ENCODE data around the gene ASGR2. TPM values are rescaled to one million over a fixed set of nuclear protein-coding genes. Genes with fewer than 3 reads are reported as not detected.

Gene ASGR2
- total RNA-seq, 1 donor from 2014 or later = not detected

DNA sequence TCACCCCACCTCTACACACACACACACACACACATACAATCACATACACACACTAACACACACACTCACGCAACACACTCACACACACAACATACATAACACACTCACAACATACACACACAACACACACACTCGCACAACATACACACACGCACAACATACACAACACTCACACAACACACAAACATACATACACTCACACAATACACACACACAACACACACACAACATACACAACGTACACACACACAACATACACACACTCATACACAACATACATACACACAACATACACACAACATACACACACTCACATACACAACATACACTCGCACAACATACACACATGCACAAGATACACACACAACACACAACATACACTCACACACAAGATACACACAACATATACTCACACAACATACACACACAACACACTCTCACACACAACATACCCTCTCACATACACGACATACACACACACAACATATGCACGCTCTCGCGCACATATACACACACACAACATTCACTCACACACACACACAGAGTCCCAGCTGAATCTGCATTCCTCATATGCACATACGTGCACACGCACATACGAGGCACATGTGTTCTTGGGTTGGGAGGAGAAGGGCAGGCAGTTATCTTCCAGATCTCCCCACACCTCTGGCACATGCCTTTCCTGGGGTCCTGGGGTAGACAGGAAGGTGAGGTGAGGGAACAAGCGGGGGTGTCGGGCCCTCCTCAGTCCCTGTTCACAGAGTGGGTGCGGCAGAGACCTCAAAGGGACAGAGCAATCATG is 1.1 kb downstream of the ASGR2 start:
- no peak for TF ChIP-seq CTCF (IDR thresholded peaks at IDR 0.05)
- Mint-ChIP-seq H3K4me3 (ENCODE audit: unreplicated experiment) (no peak overlapping the region), H3K4me1 (ENCODE audit: low read depth) (no peaks in the 10 kb centered on the region), H3K9me3 (ENCODE audit: low read depth) (peaks cover 11% of the 10 kb centered on the region), H3K27ac (ENCODE audit: unreplicated experiment) (no peak overlapping the region), H3K36me3 (ENCODE audit: low read depth) (peaks cover 7% of the 10 kb centered on the region), H3K27me3 (ENCODE audit: low read depth) (peaks cover 11% of the 10 kb centered on the region)
- no peak for DNase-seq (ENCODE audit: low spot score)

GRCh38 chr17:7112510-7113108 is 2.0 kb downstream of the ASGR2 start:
- no peak for TF ChIP-seq CTCF (IDR thresholded peaks at IDR 0.05)
- no peak for DNase-seq (ENCODE audit: low spot score)
- Mint-ChIP-seq H3K27me3 (ENCODE audit: low read depth) (peaks cover 11% of the 10 kb centered on the region), H3K4me1 (ENCODE audit: low read depth) (no peaks in the 10 kb centered on the region), H3K36me3 (ENCODE audit: low read depth) (peaks cover 7% of the 10 kb centered on the region), H3K27ac (ENCODE audit: unreplicated experiment) (no peak overlapping the region), H3K4me3 (ENCODE audit: unreplicated experiment) (no peak overlapping the region), H3K9me3 (ENCODE audit: low read depth) (peaks cover 11% of the 10 kb centered on the region)

DNA sequence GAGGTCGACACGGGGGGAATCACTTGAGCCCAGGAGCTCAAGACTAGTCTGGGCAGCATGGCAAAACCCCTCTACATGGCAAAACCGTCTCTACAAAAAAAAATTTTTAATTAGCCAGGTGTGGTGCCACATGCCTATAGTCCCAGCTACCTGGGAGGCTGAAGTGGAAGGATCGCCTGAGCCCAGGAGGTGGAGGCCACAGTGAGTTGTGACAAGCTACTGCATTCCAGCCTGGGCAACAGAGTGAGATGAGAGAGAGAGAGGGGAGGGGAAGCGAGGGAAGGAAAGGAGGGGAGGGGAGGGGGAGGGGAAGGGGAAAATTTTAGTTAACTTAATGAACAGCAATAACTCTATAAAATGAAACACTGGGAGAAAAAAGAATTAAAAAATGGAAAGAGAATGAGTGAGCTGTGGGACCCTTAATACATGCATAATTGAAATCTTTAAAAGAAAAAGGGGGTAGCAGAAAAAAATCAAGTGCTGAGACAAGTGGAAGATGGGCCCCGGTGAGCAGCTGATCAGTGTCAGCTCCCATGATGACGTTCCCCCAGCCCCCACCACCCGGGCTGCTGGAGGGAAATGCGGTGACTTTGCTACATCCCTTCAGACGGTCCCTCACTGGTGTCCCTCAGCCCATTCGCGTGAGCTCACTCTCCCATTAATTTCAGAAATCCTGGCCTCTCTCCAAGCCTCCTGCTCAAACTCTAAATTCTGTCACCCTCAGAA is 2.7 kb downstream of the ASGR2 start:
- H3K4me3 Mint-ChIP-seq (ENCODE audit: unreplicated experiment) = no peak overlapping the region
- no peaks in the 10 kb centered on the region for H3K4me1 Mint-ChIP-seq (ENCODE audit: low read depth)
- peaks cover 5% of the 10 kb centered on the region for H3K9me3 Mint-ChIP-seq (ENCODE audit: low read depth)
- no peak overlapping the region for H3K27ac Mint-ChIP-seq (ENCODE audit: unreplicated experiment)
- peaks cover 14% of the 10 kb centered on the region for H3K27me3 Mint-ChIP-seq (ENCODE audit: low read depth)
- no peak for DNase-seq (ENCODE audit: low spot score)
- TF ChIP-seq CTCF (IDR thresholded peaks at IDR 0.05) = no peak
- peaks cover 4% of the 10 kb centered on the region for H3K36me3 Mint-ChIP-seq (ENCODE audit: low read depth)

- H3K36me3 Mint-ChIP-seq (ENCODE audit: low read depth) = peaks cover 4% of the 10 kb centered on the region
- peaks cover 5% of the 10 kb centered on the region for H3K9me3 Mint-ChIP-seq (ENCODE audit: low read depth)
These were observed 3.9 kb downstream of the ASGR2 start for GRCh38 chr17:7110617-7111306.

More at GRCh38 chr17:7110617-7111306, 3.9 kb downstream of the ASGR2 start:
- H3K4me1 Mint-ChIP-seq (ENCODE audit: low read depth) = no peaks in the 10 kb centered on the region
- no peak overlapping the region for H3K4me3 Mint-ChIP-seq (ENCODE audit: unreplicated experiment)
- no peak for DNase-seq (ENCODE audit: low spot score)
- H3K27me3 Mint-ChIP-seq (ENCODE audit: low read depth) = peaks cover 14% of the 10 kb centered on the region
- no peak for TF ChIP-seq CTCF (IDR thresholded peaks at IDR 0.05)
- H3K27ac Mint-ChIP-seq (ENCODE audit: unreplicated experiment) = no peak overlapping the region
